NCI-H460 (cell line): ENCODE results near the gene ATP6V0C. TPM values are rescaled to one million over a fixed set of nuclear protein-coding genes. Genes with fewer than 3 reads are reported as not detected.

Source experiments
- DNase-seq: peaks from one replicate; pipeline ENCODE4 v3.0.0-alpha.2; 2016; ENCODE audit warnings: low read depth; ENCODE audit errors: extremely low read depth
- total RNA-seq: library from RNA; depleted of rRNA; stranded (reverse); fragments of >200 nt; shearing (Covaris generic); gene quantifications from 2 replicates; pipeline ENCODE4 v1.2.3, GENCODE V29; 2014

The ATP6V0C gene
- total RNA-seq, 1 experiment from 2014 or later = 32.3 TPM

GRCh38 chr16:2507052-2507659 lies 6.6 kb upstream of the ATP6V0C start:
- DNase-seq = no peak

- DNase-seq = no peak
Observed at GRCh38 chr16:2507665-2508064, 6.1 kb upstream of the ATP6V0C start.

DNA sequence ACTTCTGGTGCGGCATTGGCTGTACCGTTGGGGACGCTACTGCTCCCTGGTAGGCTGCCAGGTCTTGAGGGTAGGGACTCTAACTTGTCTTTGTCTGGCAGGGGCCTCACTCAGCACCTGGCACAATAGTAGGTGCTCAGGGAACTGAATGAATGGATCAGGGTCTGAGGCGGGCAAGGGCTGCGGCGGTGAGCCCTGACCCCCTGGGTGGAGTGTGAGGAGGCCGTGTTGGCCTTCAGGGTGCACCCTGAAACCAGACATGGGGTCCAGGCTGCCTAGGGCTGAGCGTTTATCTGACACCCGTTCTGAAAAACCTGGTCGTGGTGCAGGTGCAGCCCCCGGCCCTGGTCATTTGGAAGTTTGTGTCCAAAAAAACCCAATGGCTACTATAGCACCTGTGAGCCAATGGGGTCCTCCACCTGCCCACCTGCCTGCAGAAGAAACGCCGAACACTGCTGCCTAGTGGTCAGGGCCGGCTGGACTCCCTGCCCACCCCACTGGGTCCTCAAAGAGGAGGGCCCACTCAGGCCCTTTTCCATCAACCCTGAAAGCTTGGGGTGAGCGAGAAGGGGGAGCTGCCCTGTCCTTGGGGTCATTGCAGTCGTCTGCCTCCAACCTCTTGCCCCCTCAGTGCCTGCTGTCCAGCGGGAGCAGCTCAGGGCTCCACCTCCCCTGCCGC lies 4.9 kb upstream of the ATP6V0C start:
- DNase-seq = no peak

DNA sequence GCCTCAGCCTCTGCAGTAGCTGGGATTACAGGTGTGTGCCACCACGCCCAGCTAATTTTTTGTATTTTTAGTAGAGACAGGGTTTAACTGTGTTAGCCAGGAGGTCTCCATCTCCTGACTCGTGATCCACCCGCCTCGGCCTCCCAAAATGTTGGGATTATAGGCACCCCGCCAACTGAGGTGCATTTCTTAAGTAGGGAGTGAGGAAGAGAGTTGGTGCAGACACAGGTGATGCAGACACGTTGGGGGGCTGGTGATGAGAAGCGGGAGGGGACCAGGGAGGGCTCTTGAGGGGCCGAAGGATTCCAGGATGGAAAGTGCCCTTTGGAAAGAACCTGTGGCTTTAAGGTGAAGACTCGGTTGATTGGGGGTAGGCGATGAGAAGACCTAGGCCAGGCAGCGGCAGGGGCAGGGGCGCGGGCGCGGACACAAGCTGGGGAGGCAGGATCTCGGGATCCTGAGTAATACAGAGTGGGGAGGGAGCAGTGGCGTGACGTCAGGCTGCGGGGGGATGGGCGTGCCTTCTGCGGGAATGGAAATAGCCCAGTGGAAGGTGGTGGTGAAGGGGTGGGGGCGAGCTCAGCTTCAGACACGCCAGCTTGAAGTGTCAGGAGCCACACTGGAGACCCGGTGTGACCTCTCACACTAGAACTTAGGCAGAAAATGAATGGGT lies 2.5 kb upstream of the ATP6V0C start:
- DNase-seq = no peak

DNA sequence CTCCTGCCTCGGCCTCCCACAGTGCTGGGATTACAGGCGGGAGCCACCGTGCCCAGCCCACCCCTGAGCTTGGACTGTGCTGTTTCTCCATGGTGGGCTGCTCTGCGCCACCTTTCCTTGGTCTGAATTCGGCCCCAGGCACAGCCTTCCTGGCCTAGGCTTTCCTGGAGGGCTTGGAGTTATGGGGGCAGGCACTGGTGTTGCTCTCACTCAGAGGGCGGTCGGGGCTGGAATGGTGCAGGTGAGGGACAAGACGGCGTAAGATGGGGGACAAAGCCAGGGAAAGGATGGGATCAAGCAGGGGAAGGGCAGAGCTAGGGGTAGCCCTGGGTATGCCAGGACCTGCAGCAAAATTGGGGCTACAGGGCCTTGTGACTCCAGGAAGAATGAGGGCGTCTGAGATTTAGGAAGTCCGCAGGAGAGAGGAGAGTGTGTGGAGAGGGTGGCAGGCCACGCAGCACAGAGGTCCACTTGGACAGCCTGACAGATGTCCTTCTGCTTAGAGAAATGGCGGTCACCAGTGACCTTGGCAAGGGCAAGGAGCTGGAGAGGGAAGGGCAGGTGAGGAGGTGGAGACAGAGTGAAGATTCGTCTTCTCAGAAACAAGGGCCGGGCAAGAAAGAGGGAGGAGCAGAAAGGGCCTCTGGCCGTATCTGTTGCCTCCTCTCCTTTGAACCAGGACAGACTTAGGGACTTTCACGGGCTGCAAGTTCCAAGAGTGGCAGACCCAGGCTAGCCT lies 1.6 kb upstream of the ATP6V0C start:
- DNase-seq = no peak

DNA sequence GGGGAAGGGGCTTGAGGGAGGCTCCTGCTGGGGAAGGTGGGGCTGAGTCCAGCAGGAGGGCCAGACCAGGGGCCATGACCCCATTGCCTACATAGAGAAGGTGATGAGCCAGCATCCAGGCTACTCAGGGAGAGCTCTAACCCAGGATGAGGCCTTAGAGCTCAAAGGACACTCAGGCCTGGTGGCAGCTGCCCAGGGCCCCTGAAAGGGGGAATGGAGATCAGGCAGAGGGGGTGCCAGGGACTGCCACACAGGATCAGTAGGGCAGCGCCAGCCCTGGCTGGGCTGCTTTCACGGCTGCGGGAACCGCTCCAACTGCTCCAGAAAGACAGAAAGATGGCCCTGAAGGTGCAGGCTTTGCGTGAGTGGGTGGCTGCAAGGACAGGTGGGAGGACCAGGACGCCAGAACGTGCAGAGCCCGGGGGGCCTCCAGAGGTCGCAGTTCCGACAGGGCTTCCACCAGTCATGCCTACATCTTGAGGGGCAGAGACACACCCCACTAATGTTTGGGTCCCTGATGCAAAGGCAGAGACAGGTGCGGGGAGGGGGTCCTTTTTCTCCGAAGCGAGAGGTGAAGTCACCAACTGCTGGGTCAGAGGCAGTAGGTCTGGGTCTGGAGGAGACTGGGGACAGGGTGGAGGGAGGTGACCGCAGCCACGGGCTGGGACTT lies 882 bp upstream of the ATP6V0C start:
- DNase-seq = no peak

DNA sequence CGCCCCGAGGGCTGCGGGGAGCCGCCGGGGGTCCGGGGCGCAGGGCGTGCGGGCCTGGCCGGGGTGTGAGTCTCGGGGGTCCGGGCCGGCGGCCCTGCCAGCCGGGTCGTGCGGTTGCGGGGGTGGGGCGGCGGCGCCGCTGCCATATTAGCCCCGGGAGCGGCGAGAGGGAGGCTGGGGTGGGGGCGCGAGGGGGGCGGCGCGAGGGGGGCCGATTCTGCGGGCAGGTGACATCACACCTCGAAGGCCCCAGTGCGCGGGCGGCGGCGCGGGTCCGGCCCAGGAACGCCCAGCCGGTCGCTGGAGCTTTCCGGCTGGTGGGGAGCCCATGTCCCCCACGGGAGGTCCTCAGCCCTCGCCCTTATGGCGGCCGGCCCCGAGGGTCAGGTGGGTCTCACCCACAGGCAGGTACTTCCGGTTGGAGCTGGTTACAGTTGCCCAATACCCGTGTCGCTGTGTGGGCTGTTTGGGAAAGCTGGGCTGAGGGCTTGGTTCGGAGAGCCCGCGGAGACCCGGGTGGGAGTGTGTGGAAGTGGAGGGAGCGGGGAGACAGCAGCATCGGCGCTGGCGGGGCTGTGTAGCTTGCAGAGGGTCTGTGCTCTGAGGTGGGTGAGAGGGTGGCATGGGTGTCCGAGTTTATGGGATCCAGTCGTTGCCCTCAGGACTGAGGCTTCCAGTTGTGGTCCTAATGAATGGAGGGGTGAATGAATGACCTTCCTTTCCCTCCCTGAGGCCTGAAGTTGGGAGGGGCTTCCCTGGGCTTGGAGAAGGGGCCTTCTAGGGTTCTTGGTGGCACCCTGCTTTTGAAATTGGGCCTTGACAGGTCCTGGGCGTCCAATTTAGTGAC lies 804 bp downstream of the ATP6V0C start:
- DNase-seq = no peak

DNA sequence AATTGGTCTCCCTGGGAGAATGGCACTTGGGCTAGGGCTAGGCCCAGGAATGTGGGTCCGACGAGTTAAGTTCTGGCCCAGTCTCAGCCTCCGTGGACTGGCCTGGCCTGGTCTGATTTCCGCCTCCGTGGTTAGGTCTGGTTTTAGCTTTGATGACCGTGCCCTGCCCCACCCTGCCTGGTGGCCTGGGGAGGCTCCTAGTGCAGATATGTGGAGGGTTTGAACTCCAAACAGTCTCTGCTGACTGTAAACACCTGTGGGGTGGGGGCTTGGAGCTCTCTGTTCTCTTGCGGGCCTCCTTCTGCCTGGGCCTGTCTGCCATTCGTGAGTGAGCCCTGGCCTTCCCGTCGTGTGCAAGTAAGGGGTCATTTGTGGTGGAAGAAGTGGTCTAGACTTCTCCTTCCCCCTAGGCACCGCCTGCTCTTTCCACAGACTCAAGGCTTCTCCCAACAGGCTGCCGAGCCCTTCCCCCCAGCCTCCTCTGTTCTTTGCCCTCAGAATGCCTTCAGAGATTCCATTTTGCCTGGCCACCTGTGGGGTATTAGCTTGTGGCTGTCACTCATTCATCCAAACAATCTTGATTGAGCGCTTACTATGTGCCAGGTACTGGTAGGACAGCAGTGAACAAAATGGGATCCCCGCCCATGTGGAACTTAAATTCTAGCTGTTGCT lies 1.6 kb downstream of the ATP6V0C start:
- DNase-seq = no peak

GRCh38 chr16:2516391-2517240 lies 2.9 kb downstream of the ATP6V0C start:
- no peak for DNase-seq

DNA sequence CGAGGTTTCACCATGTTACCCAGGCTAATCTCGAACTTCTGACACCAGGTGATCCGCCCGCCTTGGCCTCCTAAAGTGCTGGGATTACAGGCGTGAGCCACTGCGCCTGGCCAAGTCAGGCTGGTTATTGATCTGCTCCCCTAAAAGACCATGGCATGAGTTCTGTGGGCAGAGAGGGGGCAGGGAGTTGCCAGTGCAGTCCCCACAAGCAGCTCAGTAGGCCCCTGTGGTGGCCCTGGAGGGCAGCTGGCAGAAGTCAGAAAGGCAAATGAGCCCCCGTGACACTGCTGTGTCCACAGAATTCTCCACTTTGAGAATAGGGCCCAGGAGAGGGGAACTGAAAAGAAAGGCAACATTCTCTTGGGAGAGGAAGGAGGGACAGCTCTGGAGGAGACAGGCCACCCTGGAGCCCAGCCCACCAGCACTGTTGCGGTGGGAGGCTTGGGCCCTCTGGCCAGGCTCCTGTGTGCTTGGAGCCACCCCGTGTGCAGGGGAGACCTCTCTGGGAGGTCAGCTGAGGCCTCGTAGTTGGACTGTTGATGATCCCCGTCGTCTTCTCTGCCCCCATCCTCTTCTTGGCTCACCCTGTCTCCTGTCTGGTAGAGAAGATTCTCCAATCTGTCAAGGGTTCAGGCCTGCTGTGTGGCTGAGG lies 4.3 kb downstream of the ATP6V0C start:
- no peak for DNase-seq

- no peak for DNase-seq
Observed at GRCh38 chr16:2518823-2519710, 5.3 kb downstream of the ATP6V0C start.

DNA sequence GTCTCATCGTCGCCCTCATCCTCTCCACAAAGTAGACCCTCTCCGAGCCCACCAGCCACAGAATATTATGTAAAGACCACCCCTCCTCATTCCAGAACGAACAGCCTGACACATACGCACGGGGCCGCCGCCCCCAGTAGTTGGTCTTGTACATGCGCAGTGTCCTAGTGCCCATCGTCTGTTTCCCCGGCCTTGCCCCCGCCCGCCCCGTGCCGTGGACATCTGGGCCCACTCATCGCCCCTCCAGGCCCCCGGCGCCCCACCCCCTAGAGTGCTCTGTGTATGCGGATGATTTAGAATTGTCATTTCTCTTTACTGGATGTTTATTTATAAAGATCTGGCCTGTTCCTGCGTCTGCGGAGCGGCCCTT lies 5.9 kb downstream of the ATP6V0C start:
- no peak for DNase-seq

DNA sequence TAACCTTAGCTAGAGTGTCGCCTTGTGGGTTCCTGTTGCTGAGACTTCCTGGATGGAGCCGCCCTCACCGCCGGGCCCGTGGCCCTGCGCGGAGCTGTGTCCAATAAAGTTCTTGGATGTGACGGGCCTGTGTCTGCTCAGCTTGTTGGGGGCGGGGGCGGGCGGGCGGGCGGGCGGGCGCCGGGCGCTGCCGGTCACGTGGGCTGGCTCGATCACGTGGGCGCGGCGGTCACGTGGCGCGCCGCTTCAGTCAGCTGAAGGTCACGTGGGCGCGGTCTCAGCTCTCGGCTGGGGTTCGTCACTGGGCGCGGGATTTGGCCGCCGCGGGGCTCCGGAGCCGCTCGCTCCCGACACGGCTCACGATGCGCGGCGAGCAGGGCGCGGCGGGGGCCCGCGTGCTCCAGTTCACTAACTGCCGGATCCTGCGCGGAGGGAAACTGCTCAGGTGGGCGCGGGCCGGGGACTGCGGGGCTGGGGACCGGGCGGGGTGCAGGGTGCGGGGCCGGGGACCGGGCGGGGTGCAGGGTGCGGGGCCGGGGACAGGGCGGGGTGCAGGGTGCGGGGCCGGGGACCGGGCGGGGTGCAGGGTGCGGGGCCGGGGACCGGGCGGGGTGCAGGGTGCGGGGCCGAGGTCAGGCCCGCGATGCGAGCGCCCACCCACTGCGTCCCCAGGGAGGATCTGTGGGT lies 6.5 kb downstream of the ATP6V0C start, which contains the start of gene AMDHD2:
TSS of gene AMDHD2 (plus strand) at position 275 of the 687 bp plus-strand sequence. CDS start at position 363, 88 bp downstream.
- peak; percentile 81 for DNase-seq

GRCh38 chr16:2520784-2521531 lies 7.2 kb downstream of the ATP6V0C start:
- no peak for DNase-seq

- no peak for DNase-seq
Observed at GRCh38 chr16:2523801-2524231, 10.1 kb downstream of the ATP6V0C start.
